GM23338 (cell line): ENCODE results near the gene HSD17B2. TPM values are rescaled to one million over a fixed set of nuclear protein-coding genes. Genes with fewer than 3 reads are reported as not detected.

ENCODE experiments used
- ATAC-seq: fragments of 200-7000 bp; cut with Tn5 transposase; 3 replicates; pipeline ENCODE4 v1.9.1; 2020
- DNase-seq: peaks from one replicate; pipeline ENCODE4 v3.0.0-alpha.2; 2015; ENCODE audit warnings: low spot score
- H2AFZ ChIP-seq: fragments of 200-600 bp; sonication (generic); 2 replicates; pipeline ENCODE4 v1.8.0; 2016; ENCODE audit warnings: antibody characterized with exemption, mild to moderate bottlenecking, moderate library complexity
- H3F3A ChIP-seq: fragments of 200-600 bp; sonication (generic); replicated peaks from 2 replicates; pipeline ENCODE4 v1.8.0; 2017; ENCODE audit warnings: antibody characterized with exemption, mixed run types, low read depth
- H3K27ac ChIP-seq: fragments of 200-600 bp; sonication (generic); 2 replicates; pipeline ENCODE4 v1.6.1; 2016; ENCODE audit warnings: low read depth
- H3K27me3 ChIP-seq: fragments of 200-600 bp; sonication (generic); 2 replicates; pipeline ENCODE4 v1.8.0; 2016; ENCODE audit warnings: mild to moderate bottlenecking, mixed run types, moderate library complexity; ENCODE audit not compliant: insufficient read depth
- H3K36me3 ChIP-seq: fragments of 200-600 bp; sonication (generic); 2 replicates; pipeline ENCODE4 v1.8.0; 2016; ENCODE audit warnings: mild to moderate bottlenecking; ENCODE audit not compliant: insufficient read depth
- H3K4me1 ChIP-seq: fragments of 200-600 bp; sonication (generic); 2 replicates; pipeline ENCODE4 v1.8.0; 2016; ENCODE audit warnings: mild to moderate bottlenecking, moderate library complexity; ENCODE audit not compliant: insufficient read depth
- H3K4me2 ChIP-seq: fragments of 200-600 bp; sonication (generic); 2 replicates; pipeline ENCODE4 v1.7.1; 2017; ENCODE audit warnings: mixed run types
- H3K4me3 ChIP-seq: fragments of 200-600 bp; sonication (generic); 2 replicates; pipeline ENCODE4 v1.6.1; 2016; ENCODE audit warnings: mixed run types
- H3K79me2 ChIP-seq: fragments of 200-600 bp; sonication (generic); replicated peaks from 2 replicates; pipeline ENCODE4 v1.8.0; 2017; ENCODE audit warnings: mild to moderate bottlenecking; ENCODE audit not compliant: insufficient read depth
- H3K9me2 ChIP-seq: fragments of 200-600 bp; sonication (generic); 2 replicates; pipeline ENCODE4 v1.8.0; 2017; ENCODE audit not compliant: insufficient read depth
- H4K20me1 ChIP-seq: fragments of 200-600 bp; sonication (generic); replicated peaks from 2 replicates; pipeline ENCODE4 v1.8.0; 2017; ENCODE audit warnings: mild to moderate bottlenecking; ENCODE audit not compliant: insufficient read depth
- H3K27ac Mint-ChIP-seq: 2 replicates; pipeline ENCODE4 v1.8.0; 2020; ENCODE audit warnings: inconsistent platforms, mild to moderate bottlenecking, moderate library complexity, mixed read lengths
- H3K27me3 Mint-ChIP-seq: 3 replicates; pipeline ENCODE4 v1.8.0; 2022; ENCODE audit warnings: low read depth, mild to moderate bottlenecking, moderate library complexity, mixed read lengths, inconsistent platforms; ENCODE audit not compliant: insufficient read depth, poor library complexity
- H3K36me3 Mint-ChIP-seq: 3 replicates; pipeline ENCODE4 v1.8.0; 2021; ENCODE audit warnings: low read depth, mild to moderate bottlenecking, inconsistent platforms, moderate library complexity, mixed read lengths
- H3K4me1 Mint-ChIP-seq: 3 replicates; pipeline ENCODE4 v1.8.0; 2020; ENCODE audit warnings: mild to moderate bottlenecking, inconsistent platforms, mixed read lengths
- H3K4me3 Mint-ChIP-seq: 3 replicates; pipeline ENCODE4 v1.8.0; 2021; ENCODE audit warnings: moderate library complexity, mild to moderate bottlenecking, inconsistent platforms, mixed read lengths
- H3K9me3 Mint-ChIP-seq: 3 replicates; pipeline ENCODE4 v1.8.0; 2020; ENCODE audit warnings: moderate library complexity, mild to moderate bottlenecking, inconsistent platforms, mixed read lengths
- JUNB ChIP-seq: IDR thresholded peaks from one replicate; pipeline ENCODE4 v1.6.1; 2016; ENCODE audit warnings: antibody characterized with exemption; ENCODE audit not compliant: unreplicated experiment
- ZNF331 ChIP-seq: fragments of 250-450 bp; sonication (Bioruptor Pico); IDR thresholded peaks from 2 replicates; pipeline ENCODE4 v1.5.0; 2020; ENCODE audit warnings: low read depth, mild to moderate bottlenecking, moderate library complexity
- polyA plus RNA-seq: library from polyadenylated mRNA; unstranded; fragments of >200 nt; fragmentation: Nextera tagmentation; extraction: Ambion mirVana; gene quantifications from 2 replicates; pipeline ENCODE4 v1.2.1, GENCODE V29; 2016
- total RNA-seq: library from RNA; depleted of rRNA; stranded (reverse); fragments of >200 nt; shearing (Covaris generic); gene quantifications from 2 replicates; pipeline ENCODE4 v1.2.3, GENCODE V29; 2014
- TF ChIP-seq, protein P1 (sequence below): fragments of 250-450 bp; sonication (Bioruptor Pico); IDR thresholded peaks from 2 replicates; pipeline ENCODE4 v1.5.0; 2020; ENCODE audit warnings: mild to moderate bottlenecking, moderate library complexity

Gene HSD17B2
- total and polyA plus RNA-seq, 2 experiments from 2014 or later: 0.29 TPM; not detected in 1

DNA sequence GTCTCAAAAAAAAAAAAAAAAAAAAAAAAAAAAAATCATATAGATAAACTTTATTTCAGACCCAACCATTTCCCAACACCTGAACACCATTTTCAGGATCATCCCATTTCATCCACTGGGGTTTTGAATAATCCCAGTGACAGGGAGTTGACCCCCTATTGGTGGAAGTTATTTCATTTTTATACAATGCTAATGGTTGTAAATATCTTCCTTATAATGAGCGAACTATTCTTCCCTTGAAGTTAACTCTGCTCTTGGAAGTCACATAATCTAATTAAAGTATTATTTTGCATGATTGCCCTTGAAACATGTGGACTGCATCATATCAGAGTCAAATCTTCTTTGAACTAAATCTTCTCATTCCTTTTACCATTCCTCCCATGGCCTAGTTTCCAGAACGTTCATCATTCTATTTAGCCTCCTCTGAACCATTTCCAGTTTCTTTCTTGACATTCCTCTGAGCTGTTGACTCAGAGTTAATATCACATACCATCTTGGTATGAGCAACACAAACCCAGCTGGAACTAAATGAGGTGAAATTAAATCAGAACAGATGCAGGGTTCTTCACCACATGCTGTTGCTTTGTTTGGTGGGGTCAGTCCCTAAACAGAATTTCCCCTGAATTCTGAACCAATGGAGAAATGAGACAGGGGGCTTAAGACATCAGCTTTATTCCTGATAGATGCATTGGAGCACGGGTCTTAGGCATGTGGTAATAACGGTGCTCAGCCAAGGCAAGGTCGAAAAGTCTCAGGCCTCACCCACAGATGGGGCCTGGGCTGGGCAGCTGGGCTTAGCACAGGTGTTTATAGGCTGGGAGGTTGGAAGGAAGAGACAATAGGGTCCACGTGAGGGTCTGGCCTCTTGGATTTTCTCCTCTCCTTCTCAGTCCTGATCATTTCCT is 8.9 kb downstream of the HSD17B2 start:
- H3K4me1 Mint-ChIP-seq: peaks cover 2% of the 10 kb centered on the region; the same call in 1 of the 3 replicates
- no peak overlapping the region for H3K27ac ChIP-seq
- no peaks in the 10 kb centered on the region for H3K27me3 ChIP-seq
- no peaks in the 10 kb centered on the region for H3K9me3 Mint-ChIP-seq
- TF ChIP-seq, protein P1, sequence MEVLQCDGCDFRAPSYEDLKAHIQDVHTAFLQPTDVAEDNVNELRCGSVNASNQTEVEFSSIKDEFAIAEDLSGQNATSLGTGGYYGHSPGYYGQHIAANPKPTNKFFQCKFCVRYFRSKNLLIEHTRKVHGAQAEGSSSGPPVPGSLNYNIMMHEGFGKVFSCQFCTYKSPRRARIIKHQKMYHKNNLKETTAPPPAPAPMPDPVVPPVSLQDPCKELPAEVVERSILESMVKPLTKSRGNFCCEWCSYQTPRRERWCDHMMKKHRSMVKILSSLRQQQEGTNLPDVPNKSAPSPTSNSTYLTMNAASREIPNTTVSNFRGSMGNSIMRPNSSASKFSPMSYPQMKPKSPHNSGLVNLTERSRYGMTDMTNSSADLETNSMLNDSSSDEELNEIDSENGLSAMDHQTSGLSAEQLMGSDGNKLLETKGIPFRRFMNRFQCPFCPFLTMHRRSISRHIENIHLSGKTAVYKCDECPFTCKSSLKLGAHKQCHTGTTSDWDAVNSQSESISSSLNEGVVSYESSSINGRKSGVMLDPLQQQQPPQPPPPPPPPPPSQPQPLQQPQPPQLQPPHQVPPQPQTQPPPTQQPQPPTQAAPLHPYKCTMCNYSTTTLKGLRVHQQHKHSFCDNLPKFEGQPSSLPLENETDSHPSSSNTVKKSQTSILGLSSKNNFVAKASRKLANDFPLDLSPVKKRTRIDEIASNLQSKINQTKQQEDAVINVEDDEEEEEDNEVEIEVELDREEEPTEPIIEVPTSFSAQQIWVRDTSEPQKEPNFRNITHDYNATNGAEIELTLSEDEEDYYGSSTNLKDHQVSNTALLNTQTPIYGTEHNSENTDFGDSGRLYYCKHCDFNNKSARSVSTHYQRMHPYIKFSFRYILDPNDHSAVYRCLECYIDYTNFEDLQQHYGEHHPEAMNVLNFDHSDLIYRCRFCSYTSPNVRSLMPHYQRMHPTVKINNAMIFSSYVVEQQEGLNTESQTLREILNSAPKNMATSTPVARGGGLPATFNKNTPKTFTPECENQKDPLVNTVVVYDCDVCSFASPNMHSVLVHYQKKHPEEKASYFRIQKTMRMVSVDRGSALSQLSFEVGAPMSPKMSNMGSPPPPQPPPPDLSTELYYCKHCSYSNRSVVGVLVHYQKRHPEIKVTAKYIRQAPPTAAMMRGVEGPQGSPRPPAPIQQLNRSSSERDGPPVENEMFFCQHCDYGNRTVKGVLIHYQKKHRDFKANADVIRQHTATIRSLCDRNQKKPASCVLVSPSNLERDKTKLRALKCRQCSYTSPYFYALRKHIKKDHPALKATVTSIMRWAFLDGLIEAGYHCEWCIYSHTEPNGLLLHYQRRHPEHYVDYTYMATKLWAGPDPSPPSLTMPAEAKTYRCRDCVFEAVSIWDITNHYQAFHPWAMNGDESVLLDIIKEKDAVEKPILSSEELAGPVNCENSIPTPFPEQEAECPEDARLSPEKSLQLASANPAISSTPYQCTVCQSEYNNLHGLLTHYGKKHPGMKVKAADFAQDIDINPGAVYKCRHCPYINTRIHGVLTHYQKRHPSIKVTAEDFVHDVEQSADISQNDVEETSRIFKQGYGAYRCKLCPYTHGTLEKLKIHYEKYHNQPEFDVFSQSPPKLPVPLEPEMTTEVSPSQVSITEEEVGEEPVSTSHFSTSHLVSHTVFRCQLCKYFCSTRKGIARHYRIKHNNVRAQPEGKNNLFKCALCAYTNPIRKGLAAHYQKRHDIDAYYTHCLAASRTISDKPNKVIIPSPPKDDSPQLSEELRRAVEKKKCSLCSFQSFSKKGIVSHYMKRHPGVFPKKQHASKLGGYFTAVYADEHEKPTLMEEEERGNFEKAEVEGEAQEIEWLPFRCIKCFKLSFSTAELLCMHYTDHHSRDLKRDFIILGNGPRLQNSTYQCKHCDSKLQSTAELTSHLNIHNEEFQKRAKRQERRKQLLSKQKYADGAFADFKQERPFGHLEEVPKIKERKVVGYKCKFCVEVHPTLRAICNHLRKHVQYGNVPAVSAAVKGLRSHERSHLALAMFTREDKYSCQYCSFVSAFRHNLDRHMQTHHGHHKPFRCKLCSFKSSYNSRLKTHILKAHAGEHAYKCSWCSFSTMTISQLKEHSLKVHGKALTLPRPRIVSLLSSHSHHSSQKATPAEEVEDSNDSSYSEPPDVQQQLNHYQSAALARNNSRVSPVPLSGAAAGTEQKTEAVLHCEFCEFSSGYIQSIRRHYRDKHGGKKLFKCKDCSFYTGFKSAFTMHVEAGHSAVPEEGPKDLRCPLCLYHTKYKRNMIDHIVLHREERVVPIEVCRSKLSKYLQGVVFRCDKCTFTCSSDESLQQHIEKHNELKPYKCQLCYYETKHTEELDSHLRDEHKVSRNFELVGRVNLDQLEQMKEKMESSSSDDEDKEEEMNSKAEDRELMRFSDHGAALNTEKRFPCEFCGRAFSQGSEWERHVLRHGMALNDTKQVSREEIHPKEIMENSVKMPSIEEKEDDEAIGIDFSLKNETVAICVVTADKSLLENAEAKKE (CRISPR knock-in tag): no peak
- H3K4me2 ChIP-seq: no peak overlapping the region
- H3K36me3 Mint-ChIP-seq: no peaks in the 10 kb centered on the region
- no peak overlapping the region for H3K4me3 Mint-ChIP-seq
- no peak overlapping the region for H3K27ac Mint-ChIP-seq
- H3F3A ChIP-seq: no peaks in the 10 kb centered on the region
- H3K27me3 Mint-ChIP-seq: peaks cover 2% of the 10 kb centered on the region
- no peaks in the 10 kb centered on the region for H3K4me1 ChIP-seq
- H3K4me3 ChIP-seq: no peak overlapping the region
- no peak for ATAC-seq
- no peaks in the 10 kb centered on the region for H3K79me2 ChIP-seq
- H3K9me2 ChIP-seq: peaks cover 11% of the 10 kb centered on the region; the same call in 1 of the 2 replicates
- no peak for DNase-seq
- no peak overlapping the region for H2AFZ ChIP-seq
- no peaks in the 10 kb centered on the region for H4K20me1 ChIP-seq
- no peaks in the 10 kb centered on the region for H3K36me3 ChIP-seq

DNA sequence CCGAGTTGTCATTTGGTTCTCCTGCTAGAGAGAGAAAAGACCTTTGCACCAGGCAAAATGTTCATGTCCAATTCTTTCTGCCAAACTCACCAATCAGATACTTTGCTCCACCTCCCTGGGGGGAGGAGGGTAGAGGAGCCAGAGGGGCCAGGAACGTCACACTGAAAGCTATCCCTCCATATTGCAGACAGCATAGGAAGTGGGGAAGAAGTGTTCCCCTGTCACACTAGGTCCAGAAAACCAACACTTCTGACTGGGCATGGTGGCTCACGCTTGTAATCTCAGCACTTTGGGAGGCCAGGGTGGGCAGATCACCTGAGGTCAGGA is 9.5 kb downstream of the HSD17B2 start:
- Mint-ChIP-seq H3K9me3 (no peaks in the 10 kb centered on the region), H3K27ac (no peak overlapping the region), H3K27me3 (peaks cover 2% of the 10 kb centered on the region), H3K4me3 (no peak overlapping the region), H3K36me3 (no peaks in the 10 kb centered on the region), H3K4me1 (peaks cover 2% of the 10 kb centered on the region; the same call in 1 of the 3 replicates)
- H4K20me1 ChIP-seq: no peaks in the 10 kb centered on the region
- DNase-seq: no peak
- no peak overlapping the region for H2AFZ ChIP-seq
- peaks cover 11% of the 10 kb centered on the region; the same call in 1 of the 2 replicates for H3K9me2 ChIP-seq
- H3K4me1 ChIP-seq: no peaks in the 10 kb centered on the region
- H3K4me2 ChIP-seq: no peak overlapping the region
- no peak overlapping the region for H3K4me3 ChIP-seq
- ATAC-seq: no peak
- no peaks in the 10 kb centered on the region for H3K27me3 ChIP-seq
- no peak overlapping the region for H3K27ac ChIP-seq
- no peaks in the 10 kb centered on the region for H3F3A ChIP-seq
- H3K79me2 ChIP-seq: no peaks in the 10 kb centered on the region
- no peaks in the 10 kb centered on the region for H3K36me3 ChIP-seq
- TF ChIP-seq JUNB: no peak
- TF ChIP-seq, protein P1 (CRISPR knock-in tag): no peak
- no peak for TF ChIP-seq ZNF331 (CRISPR knock-in tag)
